HepG2 (cell line): Measurements from ENCODE around the gene AANAT. TPM values are rescaled to one million over a fixed set of nuclear protein-coding genes. Genes with fewer than 3 reads are reported as not detected.

ENCODE experiments used
- ATAC-seq: fragments of 200-7000 bp; cut with Tn5 transposase; 3 replicates; pipeline ENCODE4 v1.9.1; 2020; ENCODE audit warnings: mild to moderate bottlenecking, moderate library complexity
- BruUV-seq: library from RNA; stranded (reverse); fragments of 400-500 nt; replicated peaks from 2 replicates; lab custom pipeline; 2021; lab: Mats Ljungman, UMichigan
- CTCF ChIA-PET: fragments of 300-600 bp; formaldehyde crosslinking; extraction: SDS; loops from one replicate; lab custom pipeline; 2021; ENCODE audit warnings: low total read pairs, inconsistent platforms, low intra/inter-chr PET ratio; lab: Yijun Ruan, JAX
- POLR2A ChIA-PET: fragments of 350-600 bp; sonication (Branson Sonifier 250); formaldehyde crosslinking; loops from one replicate; lab custom pipeline; 2020; ENCODE audit warnings: antibody characterized with exemption, inconsistent platforms; lab: Yijun Ruan, JAX
- DNase-seq: peaks from one replicate; pipeline ENCODE4 v3.0.0-alpha.2; 2015; ENCODE audit warnings: low spot score
- FAIRE-seq: peaks from 3 replicates; lab custom pipeline; 2011; peaks lifted over from hg19 to GRCh38; lab: Jason Lieb, UNC
- H2AFZ ChIP-seq: one replicate; pipeline ENCODE4 v1.6.1; 2011; ENCODE audit warnings: low read length, inconsistent platforms
- H3K27ac ChIP-seq: fragments of 300-600 bp; 3 replicates; pipeline ENCODE4 v1.8.0; 2011; ENCODE audit warnings: mixed run types, mild to moderate bottlenecking, mixed read lengths, low read length, inconsistent platforms; ENCODE audit not compliant: insufficient read depth; ENCODE audit errors: extremely low read length
- H3K27me3 ChIP-seq, 2 experiments: fragments of 200-600 bp in 1 of 2; 2 replicates in 1 of 2; 3 replicates in 1 of 2; pipeline versions ENCODE4 v1.6.0 to v1.8.0; 2011; ENCODE audit warnings: low read length in 2 of 2, mild to moderate bottlenecking in 2 of 2, moderate library complexity in 2 of 2, inconsistent platforms in 1 of 2; ENCODE audit not compliant: insufficient read depth in 2 of 2, control insufficient read depth in 1 of 2
- H3K36me3 ChIP-seq, 2 experiments: fragments of 200-600 bp in 1 of 2; replicated peaks in 1 of 2; 2 replicates in 1 of 2; 3 replicates in 1 of 2; pipeline versions ENCODE4 v1.5.1 to v1.8.0; 2011; ENCODE audit warnings: low read length in 2 of 2, inconsistent platforms in 1 of 2; ENCODE audit not compliant: insufficient read depth in 2 of 2, control insufficient read depth in 1 of 2
- H3K4me1 ChIP-seq: 2 replicates; pipeline ENCODE4 v1.5.1; 2012; ENCODE audit warnings: low read length, inconsistent platforms; ENCODE audit not compliant: insufficient read depth
- H3K4me2 ChIP-seq: 2 replicates; pipeline ENCODE4 v1.6.0; 2011; ENCODE audit warnings: low read depth, low read length, inconsistent platforms
- H3K4me3 ChIP-seq, 3 experiments: fragments of 200-600 bp in 1 of 3; sonication (generic), shearing (Covaris generic) in 1 of 3; replicated peaks in 1 of 3; 2 replicates each; pipeline ENCODE4 v1.5.1; 2011 to 2016; ENCODE audit warnings: low read length in 3 of 3, inconsistent platforms in 2 of 3, low read depth in 2 of 3, mild to moderate bottlenecking in 2 of 3, control low read depth in 1 of 3, mixed read lengths in 1 of 3; ENCODE audit not compliant: insufficient read depth in 1 of 3
- H3K79me2 ChIP-seq: one replicate; pipeline ENCODE4 v1.6.1; 2011; ENCODE audit warnings: low read length, inconsistent platforms; ENCODE audit not compliant: insufficient read depth
- H3K9ac ChIP-seq: 2 replicates; pipeline ENCODE4 v1.6.0; 2011; ENCODE audit warnings: mild to moderate bottlenecking, low read depth, low read length, inconsistent platforms; ENCODE audit not compliant: insufficient read depth
- H3K9me3 ChIP-seq: 2 replicates; pipeline ENCODE4 v1.5.1; 2012; ENCODE audit warnings: mild to moderate bottlenecking, low read length
- H4K20me1 ChIP-seq: 2 replicates; pipeline ENCODE4 v1.6.0; 2011; ENCODE audit warnings: inconsistent platforms, mild to moderate bottlenecking, low read length, moderate library complexity; ENCODE audit not compliant: insufficient read depth
- DMAP1 ChIP-seq: IDR thresholded peaks from 2 replicates; pipeline ENCODE4 v1.6.1; 2016
- HMG20A ChIP-seq: IDR thresholded peaks from 2 replicates; pipeline ENCODE4 v1.6.1; 2016; ENCODE audit warnings: borderline replicate concordance
- KMT2B ChIP-seq: IDR thresholded peaks from 2 replicates; pipeline ENCODE4 v1.6.1; 2016; ENCODE audit warnings: missing genetic modification reagents, missing compliant biosample characterization
- SP140L ChIP-seq: sonication (generic); formaldehyde crosslinking; IDR thresholded peaks from 2 replicates; pipeline ENCODE4 v1.4.0; 2020; ENCODE audit warnings: missing genetic modification reagents, borderline replicate concordance
- YEATS2 ChIP-seq: sonication (generic); formaldehyde crosslinking; IDR thresholded peaks from 2 replicates; pipeline ENCODE4 v1.4.0; 2020; ENCODE audit warnings: missing genetic modification reagents, borderline replicate concordance
- ZBED4 ChIP-seq: sonication (generic); formaldehyde crosslinking; IDR thresholded peaks from 2 replicates; pipeline ENCODE4 v1.4.0; 2020; ENCODE audit warnings: missing genetic modification reagents, borderline replicate concordance
- ZFP36L2 ChIP-seq: sonication (generic); formaldehyde crosslinking; IDR thresholded peaks from 2 replicates; pipeline ENCODE4 v1.4.0; 2020; ENCODE audit warnings: missing genetic modification reagents
- ZNF564 ChIP-seq: sonication (generic); formaldehyde crosslinking; IDR thresholded peaks from 2 replicates; pipeline ENCODE4 v1.8.1; 2023; ENCODE audit warnings: mild to moderate bottlenecking, missing genetic modification reagents
- ZNF75D ChIP-seq: sonication (generic); formaldehyde crosslinking; IDR thresholded peaks from 2 replicates; pipeline ENCODE4 v1.8.1; 2023; ENCODE audit warnings: missing genetic modification reagents, mild to moderate bottlenecking, borderline replicate concordance
- WGBS: methylation state at CpG from one replicate; pipeline ENCODE4 v1.1.6; 2017; ENCODE audit warnings: low lambda C conversion rate; 5-methylcytosine and 5-hydroxymethylcytosine counted together
- in situ Hi-C: cut with HindIII; loops from 2 replicates; pipeline ENCODE4 v1.10.0; 2017; ENCODE audit warnings: low pct_unique_long_range_greater_than_20kb; ENCODE audit not compliant: extremely low pct_ligation_motif_present
- intact Hi-C: fragments of 100-400 bp; cut with micrococcal nuclease; formaldehyde crosslinking; loops from one replicate; pipeline ENCODE4 v1.10.0; 2022; ENCODE audit not compliant: unreplicated experiment
- polyA plus RNA-seq, 8 experiments: library from polyadenylated mRNA; depleted of rRNA in 3 of 8; stranded (reverse) in 7 of 8; unstranded in 1 of 8; fragments of >200 nt; fragmentation: Illumina TruSeq in 4 of 8; extraction: Trizol in 4 of 8; gene quantifications; 2 replicates each; pipeline versions ENCODE4 v1.2.1 to v1.2.3, GENCODE V29; 2011 to 2016; ENCODE audit warnings: low read depth in 4 of 8, missing spikeins in 1 of 8, mixed read lengths in 1 of 8; ENCODE audit not compliant: insufficient read depth in 1 of 8
- total RNA-seq, 5 experiments: library from RNA; depleted of rRNA; stranded (reverse); fragments of >200 nt; fragmentation: Illumina TruSeq; extraction: Trizol; gene quantifications; 2 replicates each; pipeline ENCODE4 v1.2.3, GENCODE V29; 2016; ENCODE audit warnings: low read depth in 1 of 5
- TF ChIP-seq, protein P1 (sequence below): sonication (generic); formaldehyde crosslinking; IDR thresholded peaks from 2 replicates; pipeline ENCODE4 v1.5.1; 2020; ENCODE audit warnings: missing genetic modification reagents, mild to moderate bottlenecking, borderline replicate concordance

Gene AANAT
- total and polyA plus RNA-seq, 2 of the 13 experiments (the other 11 are each of a cell fraction or from before 2014, with no cell fraction given): 0.07 TPM; not detected in 1

- Histone ChIP-seq H3K27ac (no peak overlapping the region), H3K79me2 (no peaks in the 10 kb centered on the region), H3K4me1 (peaks cover 26% of the 10 kb centered on the region), H2AFZ (no peak overlapping the region), H3K9ac (no peak overlapping the region), H3K27me3 (no peaks in the 10 kb centered on the region), H3K36me3 (no peaks in the 10 kb centered on the region; a peak in 1 of 5 replicates), H4K20me1 (no peaks in the 10 kb centered on the region), H3K9me3 (no peaks in the 10 kb centered on the region), H3K4me2 (no peak overlapping the region), H3K4me3 (no peak overlapping the region)
- CTCF ChIA-PET: no interaction called here
- in situ Hi-C loops (no loop called here), intact Hi-C loops (no loop called here)
- no peak for TF ChIP-seq ZFP36L2 (CRISPR knock-in tag)
- no TSS peak for BruUV-seq
- FAIRE-seq: no peak
- POLR2A ChIA-PET: interaction anchor here (1.5 to 5.7 kb wide), 2 partner anchors 20 kb away, joined by 11 to 59 read pairs; partner anchors contain the start of gene RHBDF2
- no peak for ATAC-seq
- DNase-seq: no peak
- 90% methylated on average over 14 of the region's 14 CpGs for WGBS
Observed at GRCh38 chr17:76479515-76480060, 12.2 kb downstream of the AANAT start.

DNA sequence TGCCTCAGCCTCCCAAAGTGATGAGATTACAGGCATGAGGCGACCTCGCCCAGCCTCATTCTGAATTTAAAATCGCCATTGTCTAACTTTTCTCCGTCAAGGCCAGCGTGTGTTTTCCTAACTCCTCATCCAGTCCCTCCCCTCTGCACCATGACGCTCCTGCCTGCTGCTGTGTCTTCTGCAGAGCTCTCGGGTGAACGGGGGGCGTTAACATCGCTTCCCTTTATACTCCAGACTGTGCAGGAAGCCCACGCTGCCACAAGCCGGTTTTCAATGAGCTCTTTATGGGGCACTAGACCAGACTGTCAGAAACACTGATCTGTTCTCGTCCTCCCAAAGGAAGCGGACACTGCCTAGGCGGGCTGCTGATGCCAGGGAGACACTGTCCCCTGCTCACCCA lies 13.2 kb downstream of the AANAT start:
- no peak overlapping the region for H3K27ac ChIP-seq
- CTCF ChIA-PET: no interaction called here
- H4K20me1 ChIP-seq: no peaks in the 10 kb centered on the region
- in situ Hi-C loops (no loop called here), intact Hi-C loops (no loop called here)
- peaks cover 29% of the 10 kb centered on the region for H3K4me1 ChIP-seq
- no peak overlapping the region for H2AFZ ChIP-seq
- FAIRE-seq (no peak), DNase-seq (no peak), ATAC-seq (no peak)
- BruUV-seq: no TSS peak
- POLR2A ChIA-PET: interaction anchor here (1.5 kb wide), 1 partner anchor 19 kb away, joined by 11 read pairs; no protein-coding TSS in a partner anchor
- H3K79me2 ChIP-seq: no peaks in the 10 kb centered on the region
- no peaks in the 10 kb centered on the region for H3K9me3 ChIP-seq
- 88% methylated on average over 15 of the region's 15 CpGs for WGBS
- H3K36me3 ChIP-seq: no peaks in the 10 kb centered on the region; a peak in 1 of 5 replicates
- no peak overlapping the region for H3K4me3 ChIP-seq
- H3K9ac ChIP-seq: no peak overlapping the region; the same call in 1 of the 2 replicates
- H3K4me2 ChIP-seq: no peak overlapping the region
- no peaks in the 10 kb centered on the region for H3K27me3 ChIP-seq
- TF ChIP-seq SP140L (CRISPR knock-in tag) (no peak), ZNF564 (CRISPR knock-in tag) (no peak), DMAP1 (no peak), KMT2B (CRISPR knock-in tag) (no peak), HMG20A (no peak), ZBED4 (CRISPR knock-in tag) (no peak), ZNF75D (CRISPR knock-in tag) (no peak), YEATS2 (CRISPR knock-in tag) (no peak)
- TF ChIP-seq, protein P1, sequence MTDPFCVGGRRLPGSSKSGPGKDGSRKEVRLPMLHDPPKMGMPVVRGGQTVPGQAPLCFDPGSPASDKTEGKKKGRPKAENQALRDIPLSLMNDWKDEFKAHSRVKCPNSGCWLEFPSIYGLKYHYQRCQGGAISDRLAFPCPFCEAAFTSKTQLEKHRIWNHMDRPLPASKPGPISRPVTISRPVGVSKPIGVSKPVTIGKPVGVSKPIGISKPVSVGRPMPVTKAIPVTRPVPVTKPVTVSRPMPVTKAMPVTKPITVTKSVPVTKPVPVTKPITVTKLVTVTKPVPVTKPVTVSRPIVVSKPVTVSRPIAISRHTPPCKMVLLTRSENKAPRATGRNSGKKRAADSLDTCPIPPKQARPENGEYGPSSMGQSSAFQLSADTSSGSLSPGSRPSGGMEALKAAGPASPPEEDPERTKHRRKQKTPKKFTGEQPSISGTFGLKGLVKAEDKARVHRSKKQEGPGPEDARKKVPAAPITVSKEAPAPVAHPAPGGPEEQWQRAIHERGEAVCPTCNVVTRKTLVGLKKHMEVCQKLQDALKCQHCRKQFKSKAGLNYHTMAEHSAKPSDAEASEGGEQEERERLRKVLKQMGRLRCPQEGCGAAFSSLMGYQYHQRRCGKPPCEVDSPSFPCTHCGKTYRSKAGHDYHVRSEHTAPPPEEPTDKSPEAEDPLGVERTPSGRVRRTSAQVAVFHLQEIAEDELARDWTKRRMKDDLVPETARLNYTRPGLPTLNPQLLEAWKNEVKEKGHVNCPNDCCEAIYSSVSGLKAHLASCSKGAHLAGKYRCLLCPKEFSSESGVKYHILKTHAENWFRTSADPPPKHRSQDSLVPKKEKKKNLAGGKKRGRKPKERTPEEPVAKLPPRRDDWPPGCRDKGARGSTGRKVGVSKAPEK: no peak
